WTC11 (cell line): ENCODE results near the gene TAF10.

ENCODE experiments used
- ATF6 ChIP-seq: sonication (generic); formaldehyde crosslinking; IDR thresholded peaks from 2 replicates; pipeline ENCODE4 v1.8.1; 2023; ENCODE audit warnings: mild to moderate bottlenecking, missing genetic modification reagents
- CREB1 ChIP-seq: sonication (generic); formaldehyde crosslinking; IDR thresholded peaks from 2 replicates; pipeline ENCODE4 v1.8.0; 2023; ENCODE audit warnings: mild to moderate bottlenecking, missing genetic modification reagents
- CTCF ChIP-seq: fragments of 200-600 bp; IDR thresholded peaks from 2 replicates; pipeline ENCODE4 v1.8.0; 2022; ENCODE audit warnings: antibody characterized with exemption
- KAT7 ChIP-seq: sonication (generic); formaldehyde crosslinking; IDR thresholded peaks from 2 replicates; pipeline ENCODE4 v1.8.1; 2023; ENCODE audit warnings: missing genetic modification reagents, mild to moderate bottlenecking, borderline replicate concordance
- NR2C2 ChIP-seq: sonication (generic); formaldehyde crosslinking; IDR thresholded peaks from 2 replicates; pipeline ENCODE4 v1.8.0; 2022; ENCODE audit warnings: mild to moderate bottlenecking, missing genetic modification reagents
- SP1 ChIP-seq: sonication (generic); formaldehyde crosslinking; conservative IDR thresholded peaks from 2 replicates; pipeline ENCODE4 v1.8.1; 2022; ENCODE audit warnings: missing genetic modification reagents
- TEAD1 ChIP-seq: sonication (generic); formaldehyde crosslinking; IDR thresholded peaks from 2 replicates; pipeline ENCODE4 v1.8.0; 2022; ENCODE audit warnings: mild to moderate bottlenecking, missing genetic modification reagents
- ZNF263 ChIP-seq: sonication (generic); formaldehyde crosslinking; IDR thresholded peaks from 2 replicates; pipeline ENCODE4 v1.8.1; 2022; ENCODE audit warnings: low read depth, mild to moderate bottlenecking, moderate library complexity, missing genetic modification reagents
- ZNF281 ChIP-seq: sonication (generic); formaldehyde crosslinking; IDR thresholded peaks from 2 replicates; pipeline ENCODE4 v1.8.0; 2023; ENCODE audit warnings: mild to moderate bottlenecking, missing genetic modification reagents

DNA sequence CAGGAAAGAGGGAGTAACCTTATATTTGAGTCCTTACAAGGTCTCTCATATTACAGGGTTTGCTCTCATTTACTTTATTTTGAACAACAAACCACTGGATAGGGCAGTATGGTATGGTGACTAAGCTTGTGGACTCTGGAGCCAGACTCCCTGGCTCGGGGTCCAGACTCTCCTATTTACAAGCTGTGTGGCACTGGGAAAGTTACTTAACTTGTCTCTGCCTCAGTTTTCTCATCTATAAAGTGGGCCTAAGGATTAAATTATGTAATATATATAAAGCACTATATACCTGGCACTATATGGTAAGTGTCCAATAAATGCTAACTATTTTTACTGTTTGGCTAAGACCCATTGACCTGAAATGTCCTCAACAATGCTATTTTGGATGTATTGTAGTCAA, 45.3 kb upstream of the TAF10 start:
- TF ChIP-seq ATF6 (CRISPR knock-in tag) (no peak), NR2C2 (no peak), CREB1 (CRISPR knock-in tag) (no peak), ZNF263 (CRISPR knock-in tag) (no peak), SP1 (CRISPR knock-in tag) (no peak), KAT7 (no peak), CTCF (no peak), ZNF281 (CRISPR knock-in tag) (no peak), TEAD1 (CRISPR knock-in tag) (no peak)
